Measurements from ENCODE around the gene CST6. TPM values are rescaled to one million over a fixed set of nuclear protein-coding genes. Genes with fewer than 3 reads are reported as not detected.

Gene CST6
- total RNA-seq, 1 donor from 2014 or later: not detected

DNA sequence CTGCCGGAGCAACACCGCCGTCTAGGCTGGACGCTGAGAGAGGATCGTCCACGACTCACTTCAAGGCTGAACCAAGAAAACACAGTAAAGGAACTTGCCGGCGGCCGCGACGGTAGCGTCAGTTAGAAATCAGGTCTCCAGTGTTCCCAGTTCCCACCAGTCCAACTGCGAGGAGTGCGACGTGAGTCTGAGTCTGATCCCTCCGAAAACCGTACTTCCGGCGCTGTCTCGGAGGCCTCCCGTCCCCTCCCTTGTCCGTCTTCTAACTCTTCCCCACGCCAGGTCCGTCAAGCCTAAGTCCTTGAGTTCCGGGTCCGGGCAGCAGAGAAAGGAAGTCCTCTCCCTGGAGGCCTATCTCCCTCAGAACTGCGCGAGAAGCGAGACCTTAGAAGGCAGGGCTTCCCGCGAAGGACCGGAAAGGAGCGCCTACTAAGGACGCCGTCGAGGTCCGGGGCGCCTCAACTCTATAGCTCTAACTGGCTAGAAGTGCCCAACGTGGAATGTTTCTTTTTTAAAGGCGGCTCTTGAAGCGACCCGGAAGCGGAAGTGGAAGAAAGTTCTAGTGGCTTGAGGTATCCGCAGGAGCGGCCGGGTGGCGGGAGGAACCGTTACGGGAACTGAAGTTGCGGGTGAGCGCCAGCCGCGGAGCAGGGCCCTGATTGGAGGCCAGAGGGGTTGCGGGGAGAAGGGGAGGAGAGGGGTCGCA lies 9.7 kb upstream of the CST6 start, which contains the start of the genes BANF1 and EIF1AD:
Gene BANF1 (plus strand): TSS at position 562 of the 706 bp plus-strand sequence. CDS start 748 bp downstream, outside the sequence.
Gene EIF1AD (minus strand): TSS at position 216 of the 706 bp plus-strand sequence. CDS start 1,768 bp downstream, outside the sequence.
- Mint-ChIP-seq H3K4me1 (peaks cover 26% of the 10 kb centered on the region), H3K4me3 (peak within 1 kb of the TSS; percentile 100), H3K9me3 (no peaks in the 10 kb centered on the region), H3K27ac (peak within 1 kb of the TSS; percentile 100), H3K27me3 (ENCODE audit: insufficient read depth, low read depth) (peaks cover 10% of the 10 kb centered on the region), H3K36me3 (peaks cover 30% of the 10 kb centered on the region)
- Histone ChIP-seq H3K9ac (peak within 1 kb of the TSS; percentile 86), H3K79me2 (ENCODE audit: low read depth) (peaks cover 38% of the 10 kb centered on the region), H3K4me1 (peaks cover 9% of the 10 kb centered on the region), H3K36me3 (peaks cover 4% of the 10 kb centered on the region), H3K4me2 (peak within 1 kb of the TSS; percentile 83), H3K9me3 (ENCODE audit: low read depth) (no peaks in the 10 kb centered on the region), H2AFZ (replicated peaks) (peak within 1 kb of the TSS; percentile 100), H3F3A (ENCODE audit: low read depth) (peaks cover 34% of the 10 kb centered on the region), H3K27me3 (no peaks in the 10 kb centered on the region), H3K4me3 (peak within 1 kb of the TSS; percentile 80), H3K27ac (peak within 1 kb of the TSS; percentile 100), H4K20me1 (ENCODE audit: low read depth) (peaks cover 6% of the 10 kb centered on the region)
- TF ChIP-seq EZH2 (IDR thresholded peaks at IDR 0.05) (no peak), EZH2phosphoT487 (IDR thresholded peaks at IDR 0.05) (no peak)
- TF ChIP-seq, protein P1, sequence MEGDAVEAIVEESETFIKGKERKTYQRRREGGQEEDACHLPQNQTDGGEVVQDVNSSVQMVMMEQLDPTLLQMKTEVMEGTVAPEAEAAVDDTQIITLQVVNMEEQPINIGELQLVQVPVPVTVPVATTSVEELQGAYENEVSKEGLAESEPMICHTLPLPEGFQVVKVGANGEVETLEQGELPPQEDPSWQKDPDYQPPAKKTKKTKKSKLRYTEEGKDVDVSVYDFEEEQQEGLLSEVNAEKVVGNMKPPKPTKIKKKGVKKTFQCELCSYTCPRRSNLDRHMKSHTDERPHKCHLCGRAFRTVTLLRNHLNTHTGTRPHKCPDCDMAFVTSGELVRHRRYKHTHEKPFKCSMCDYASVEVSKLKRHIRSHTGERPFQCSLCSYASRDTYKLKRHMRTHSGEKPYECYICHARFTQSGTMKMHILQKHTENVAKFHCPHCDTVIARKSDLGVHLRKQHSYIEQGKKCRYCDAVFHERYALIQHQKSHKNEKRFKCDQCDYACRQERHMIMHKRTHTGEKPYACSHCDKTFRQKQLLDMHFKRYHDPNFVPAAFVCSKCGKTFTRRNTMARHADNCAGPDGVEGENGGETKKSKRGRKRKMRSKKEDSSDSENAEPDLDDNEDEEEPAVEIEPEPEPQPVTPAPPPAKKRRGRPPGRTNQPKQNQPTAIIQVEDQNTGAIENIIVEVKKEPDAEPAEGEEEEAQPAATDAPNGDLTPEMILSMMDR (IDR thresholded peaks at IDR 0.05): no peak
- DNase-seq (ENCODE audit: low spot score): peak; percentile 96

DNA sequence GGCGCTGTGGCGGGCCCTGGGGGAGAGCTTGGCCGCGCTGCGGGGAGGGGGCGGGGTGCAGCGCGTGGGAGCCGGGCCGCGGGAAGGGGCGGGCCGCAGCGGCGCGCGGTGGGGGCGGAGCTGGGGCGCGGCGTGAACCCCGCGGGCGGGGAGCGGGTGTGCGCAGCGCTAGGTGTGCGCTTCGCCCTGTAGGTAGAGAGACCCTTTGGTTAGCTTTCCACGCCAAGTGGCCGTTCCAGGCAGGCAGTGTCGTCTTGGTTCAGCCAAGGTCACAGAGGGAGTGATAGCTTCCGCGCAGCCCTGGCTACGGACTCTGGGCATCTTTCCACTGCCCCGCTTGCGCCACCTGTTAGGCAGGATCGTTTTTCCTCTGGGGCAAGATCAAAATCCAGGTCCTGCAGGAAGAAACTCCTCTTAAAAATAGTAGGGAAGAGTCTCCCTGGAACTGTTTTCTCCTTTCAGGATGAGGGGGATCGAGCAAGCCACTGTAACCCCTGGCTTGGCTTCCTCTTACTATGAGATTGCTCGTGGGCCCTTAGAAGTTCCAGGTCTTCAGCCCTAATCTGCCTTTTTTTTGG lies 9.1 kb upstream of the CST6 start:
- no peaks in the 10 kb centered on the region for H3K9me3 ChIP-seq (ENCODE audit: low read depth)
- peaks cover 38% of the 10 kb centered on the region for H3K79me2 ChIP-seq (ENCODE audit: low read depth)
- H3K4me1 ChIP-seq: peaks cover 15% of the 10 kb centered on the region
- H4K20me1 ChIP-seq (ENCODE audit: low read depth): peaks cover 6% of the 10 kb centered on the region
- H3K36me3 Mint-ChIP-seq: peaks cover 25% of the 10 kb centered on the region
- peaks cover 26% of the 10 kb centered on the region for H3K4me1 Mint-ChIP-seq
- H3K27ac Mint-ChIP-seq: peak overlapping the region; percentile 79
- TF ChIP-seq EZH2phosphoT487 (IDR thresholded peaks at IDR 0.05) (no peak), EZH2 (IDR thresholded peaks at IDR 0.05) (no peak)
- TF ChIP-seq, protein P1 (IDR thresholded peaks at IDR 0.05): no peak
- H3K27ac ChIP-seq: peak overlapping the region; percentile 100
- DNase-seq (ENCODE audit: low spot score): no peak
- H3K4me3 ChIP-seq: peak overlapping the region; percentile 80
- H3K9me3 Mint-ChIP-seq: no peaks in the 10 kb centered on the region
- peaks cover 4% of the 10 kb centered on the region for H3K36me3 ChIP-seq
- peaks cover 34% of the 10 kb centered on the region for H3F3A ChIP-seq (ENCODE audit: low read depth)
- peak overlapping the region; percentile 83 for H3K4me2 ChIP-seq
- H3K4me3 Mint-ChIP-seq: peak overlapping the region; percentile 100
- peaks cover 10% of the 10 kb centered on the region for H3K27me3 Mint-ChIP-seq (ENCODE audit: insufficient read depth, low read depth)
- H2AFZ ChIP-seq (replicated peaks): peak overlapping the region; percentile 100
- no peaks in the 10 kb centered on the region for H3K27me3 ChIP-seq
- peak overlapping the region; percentile 86 for H3K9ac ChIP-seq

DNA sequence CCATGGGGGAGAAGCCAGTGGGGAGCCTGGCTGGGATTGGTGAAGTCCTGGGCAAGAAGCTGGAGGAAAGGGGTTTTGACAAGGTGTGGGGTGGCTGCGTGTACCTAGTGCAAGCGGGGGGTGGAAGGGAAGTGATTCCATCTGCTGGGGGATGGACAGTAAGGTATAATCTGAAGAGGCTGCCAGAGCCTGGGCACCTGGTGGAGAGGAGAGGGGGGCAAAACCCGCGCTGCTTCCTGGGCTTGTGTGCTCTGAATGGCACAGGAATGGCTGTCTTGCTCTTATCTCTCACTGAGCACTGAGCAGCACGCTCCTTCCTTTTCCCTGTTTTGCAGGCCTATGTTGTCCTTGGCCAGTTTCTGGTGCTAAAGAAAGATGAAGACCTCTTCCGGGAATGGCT lies 8.5 kb upstream of the CST6 start:
- Mint-ChIP-seq H3K9me3 (no peaks in the 10 kb centered on the region), H3K27me3 (ENCODE audit: insufficient read depth, low read depth) (peaks cover 14% of the 10 kb centered on the region), H3K4me1 (peaks cover 30% of the 10 kb centered on the region), H3K4me3 (peak overlapping the region; percentile 100), H3K27ac (peak overlapping the region; percentile 79), H3K36me3 (peaks cover 22% of the 10 kb centered on the region)
- H4K20me1 ChIP-seq (ENCODE audit: low read depth): peaks cover 6% of the 10 kb centered on the region
- peaks cover 15% of the 10 kb centered on the region for H3K4me1 ChIP-seq
- DNase-seq (ENCODE audit: low spot score): no peak
- TF ChIP-seq EZH2 (IDR thresholded peaks at IDR 0.05): no peak
- TF ChIP-seq EZH2phosphoT487 (IDR thresholded peaks at IDR 0.05): no peak
- TF ChIP-seq, protein P1 (IDR thresholded peaks at IDR 0.05): no peak
- H2AFZ ChIP-seq (replicated peaks): no peak overlapping the region
- peaks cover 38% of the 10 kb centered on the region for H3K79me2 ChIP-seq (ENCODE audit: low read depth)
- H3K4me2 ChIP-seq: peak overlapping the region; percentile 83
- H3F3A ChIP-seq (ENCODE audit: low read depth): peaks cover 34% of the 10 kb centered on the region
- no peaks in the 10 kb centered on the region for H3K9me3 ChIP-seq (ENCODE audit: low read depth)
- H3K36me3 ChIP-seq: peaks cover 4% of the 10 kb centered on the region
- H3K27ac ChIP-seq: no peak overlapping the region
- peak overlapping the region; percentile 80 for H3K4me3 ChIP-seq
- no peaks in the 10 kb centered on the region for H3K27me3 ChIP-seq
- H3K9ac ChIP-seq: peak overlapping the region; percentile 86

Measured in neural progenitor cell (in vitro differentiated cells).